Subcutaneous abdominal adipose tissue (tissue), 5 donors: ENCODE measurements around the gene IL17C.

ENCODE experiments used
- H3K27ac ChIP-seq: one replicate; pipeline ENCODE4 v1.7.0; 2013; ENCODE audit warnings: low read depth, mild to moderate bottlenecking, inconsistent platforms, low read length, moderate library complexity
- H3K27me3 ChIP-seq, 5 donors: one replicate each; pipeline ENCODE4 v1.7.0; 2013; ENCODE audit warnings: low read length in 5 of 5, inconsistent platforms in 1 of 5; ENCODE audit not compliant: control insufficient read depth in 5 of 5, insufficient read depth in 4 of 5
- H3K36me3 ChIP-seq, 5 donors: one replicate each; pipeline ENCODE4 v1.7.0; 2013; ENCODE audit warnings: low read length in 5 of 5; ENCODE audit not compliant: control insufficient read depth in 5 of 5, insufficient read depth in 5 of 5
- H3K4me1 ChIP-seq, 5 donors: one replicate each; pipeline ENCODE4 v1.7.0; 2013; ENCODE audit warnings: low read length in 5 of 5, mild to moderate bottlenecking in 3 of 5, moderate library complexity in 1 of 5; ENCODE audit not compliant: control insufficient read depth in 5 of 5, insufficient read depth in 5 of 5
- H3K4me3 ChIP-seq, 5 donors: one replicate each; pipeline ENCODE4 v1.7.0; 2013; ENCODE audit warnings: low read length in 5 of 5, low read depth in 1 of 5
- H3K9ac ChIP-seq, 5 donors: one replicate each; pipeline ENCODE4 v1.7.0; 2013; ENCODE audit warnings: low read length in 5 of 5, mild to moderate bottlenecking in 4 of 5, moderate library complexity in 3 of 5
- H3K9me3 ChIP-seq, 5 donors: one replicate each; pipeline ENCODE4 v1.7.0; 2013; ENCODE audit warnings: low read length in 5 of 5; ENCODE audit not compliant: control insufficient read depth in 5 of 5
- donor health status: healthy.
- donor health status: healthy.
- donor health status: healthy.
- donor health status: healthy.
- donor health status: healthy.

The IL17C gene

DNA sequence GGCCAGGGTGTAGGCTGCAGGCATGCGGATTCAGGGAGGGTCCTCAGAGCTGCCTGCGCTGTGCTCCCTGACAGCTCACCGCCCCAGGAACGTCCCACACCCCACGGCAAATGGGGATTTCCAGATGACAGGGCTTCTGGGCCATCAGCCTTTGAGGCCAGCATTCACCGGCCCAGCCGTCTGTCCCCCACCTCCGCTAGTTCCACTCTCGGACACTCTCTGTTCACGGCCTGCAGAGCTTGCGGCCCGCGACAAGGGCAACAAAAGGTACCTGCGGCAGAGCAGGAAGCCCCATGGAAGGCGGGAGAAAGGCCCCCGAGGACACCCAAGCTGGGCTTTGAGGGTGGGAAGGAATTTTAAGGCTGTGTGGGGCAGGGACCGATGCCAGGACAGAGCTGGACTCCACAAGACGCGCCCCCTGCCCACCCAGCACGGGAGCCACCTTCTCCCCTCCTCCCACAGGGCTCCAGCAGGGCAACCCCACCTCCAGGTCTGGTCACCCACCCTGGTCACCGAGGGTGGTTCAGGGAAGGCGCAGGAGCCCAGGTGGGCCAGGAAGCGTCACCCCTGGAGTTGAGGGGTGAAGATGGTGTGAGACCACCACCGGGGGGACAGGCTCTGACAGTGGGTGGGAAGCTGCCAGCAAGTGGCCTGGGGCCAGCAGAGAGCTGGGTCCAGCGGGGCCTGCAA lies 18.1 kb downstream of the IL17C start:
- Histone ChIP-seq H3K27me3 (no peaks in the 10 kb centered on the region), H3K36me3 (peaks cover 0 to 52% (median 37%) of the 10 kb centered on the region in 5 donors), H3K4me1 (peaks cover 0 to 7% (median 4%) of the 10 kb centered on the region in 5 donors)

DNA sequence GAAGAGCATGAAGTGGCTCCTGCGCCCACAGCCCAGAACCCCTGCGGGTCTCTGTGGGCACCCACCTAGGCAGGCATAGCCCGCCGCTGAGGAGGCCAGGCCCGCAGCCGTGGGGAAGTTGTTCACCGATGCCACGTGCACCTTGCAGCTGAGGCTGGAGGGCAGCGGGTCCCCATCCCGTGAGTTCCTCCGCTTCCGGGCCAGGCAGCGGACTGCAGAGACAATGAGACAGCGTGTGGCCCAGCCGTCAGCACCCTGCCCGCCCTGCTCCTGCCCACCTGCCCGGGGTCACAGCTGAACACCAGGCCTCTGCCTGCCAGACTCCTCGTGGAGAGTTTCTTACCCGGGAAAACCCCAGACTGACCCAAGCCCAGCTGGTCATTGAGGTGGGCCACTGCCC lies 19.0 kb downstream of the IL17C start:
- Histone ChIP-seq H3K27me3 (no peaks in the 10 kb centered on the region), H3K4me1 (peaks cover 1 to 11% (median 7%) of the 10 kb centered on the region in 5 donors), H3K9me3 (no peaks in the 10 kb centered on the region), H3K27ac (no peak overlapping the region), H3K4me3 (no peak overlapping the region), H3K36me3 (peaks cover 0 to 50% (median 37%) of the 10 kb centered on the region in 5 donors), H3K9ac (no peak overlapping the region)

More for the DNA sequence above, 18.1 kb downstream of the IL17C start:
- Histone ChIP-seq H3K4me3 (no peak overlapping the region), H3K9me3 (no peaks in the 10 kb centered on the region), H3K9ac (no peak overlapping the region), H3K27ac (no peak overlapping the region)

DNA sequence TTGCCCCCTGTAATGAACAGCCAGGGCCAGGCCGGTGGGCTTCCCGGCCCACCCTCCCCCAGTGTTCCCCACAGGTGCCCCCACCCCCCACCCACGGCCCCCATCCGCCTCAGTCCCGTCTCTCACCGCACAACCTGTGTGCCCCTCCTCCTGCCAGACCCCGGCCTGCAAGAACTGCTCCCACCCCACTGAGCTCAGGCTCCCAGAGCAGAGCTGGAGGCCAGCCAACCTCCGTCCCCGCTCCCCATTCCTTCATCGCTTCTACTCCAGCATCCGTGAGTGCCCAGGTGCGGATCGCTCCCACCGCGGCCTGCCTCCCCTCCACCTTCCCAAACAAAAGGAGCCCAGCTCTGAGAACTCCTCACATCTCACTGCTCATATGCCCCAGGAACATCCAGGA lies 20.3 kb downstream of the IL17C start:
- Histone ChIP-seq H3K27me3 (no peaks in the 10 kb centered on the region), H3K4me1 (peaks cover 1 to 18% (median 12%) of the 10 kb centered on the region in 5 donors), H3K36me3 (peaks cover 0 to 44% (median 34%) of the 10 kb centered on the region in 5 donors), H3K9ac (no peak overlapping the region), H3K27ac (no peak overlapping the region), H3K4me3 (no peak overlapping the region), H3K9me3 (no peaks in the 10 kb centered on the region)

DNA sequence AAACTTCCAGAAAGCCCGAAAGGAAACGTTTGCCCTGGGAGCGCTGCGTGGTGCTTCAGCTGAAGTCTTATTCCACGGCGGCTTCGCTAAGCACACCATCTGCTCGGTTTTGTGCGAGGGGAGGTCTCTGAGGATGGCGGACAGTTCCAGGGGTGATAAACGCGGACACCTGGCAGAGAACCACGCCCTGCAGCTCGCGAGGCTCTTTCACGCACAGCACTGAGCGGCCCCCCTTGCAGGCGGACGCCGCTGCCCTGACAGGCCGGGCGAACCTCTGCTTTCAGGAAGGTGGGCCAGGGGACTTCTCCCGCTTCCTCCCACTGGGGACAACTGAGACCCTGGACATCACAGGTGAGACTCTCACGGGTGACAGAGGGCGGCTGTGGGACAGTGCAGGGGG lies 20.8 kb downstream of the IL17C start:
- Histone ChIP-seq H3K27ac (no peak overlapping the region), H3K9ac (no peak overlapping the region), H3K9me3 (no peaks in the 10 kb centered on the region), H3K4me1 (peaks cover 1 to 22% (median 17%) of the 10 kb centered on the region in 5 donors), H3K27me3 (no peaks in the 10 kb centered on the region), H3K36me3 (peaks cover 0 to 40% (median 33%) of the 10 kb centered on the region in 5 donors), H3K4me3 (no peak overlapping the region)

DNA sequence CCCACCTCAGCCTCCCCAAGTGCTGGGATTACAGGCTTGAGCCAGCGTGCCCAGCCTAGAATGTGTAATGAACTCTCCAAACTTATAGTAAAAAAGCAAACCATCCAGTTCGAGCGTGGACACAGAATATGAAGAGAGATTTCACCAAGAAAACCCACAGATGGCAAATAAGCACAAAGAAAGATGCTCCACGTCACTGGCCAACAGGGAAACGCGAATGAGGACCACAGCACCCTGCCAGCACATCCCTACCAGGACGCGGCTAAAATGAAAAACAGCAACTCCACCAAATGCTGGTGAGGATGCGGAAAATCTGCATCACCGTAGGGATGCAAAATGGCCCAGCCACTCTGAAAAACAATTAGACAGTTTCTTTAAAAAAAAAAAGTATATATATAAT lies 23.1 kb downstream of the IL17C start:
- H3K27me3 ChIP-seq = no peaks in the 10 kb centered on the region
- H3K4me1 ChIP-seq = peaks cover 1 to 36% (median 25%) of the 10 kb centered on the region in 5 donors
- peaks cover 0 to 19% (median 13%) of the 10 kb centered on the region in 5 donors for H3K36me3 ChIP-seq
- peak overlapping the region in 1 of 5 donors; percentile 2 for H3K9ac ChIP-seq
- no peak overlapping the region for H3K27ac ChIP-seq
- H3K4me3 ChIP-seq = no peak overlapping the region
- H3K9me3 ChIP-seq = no peaks in the 10 kb centered on the region

DNA sequence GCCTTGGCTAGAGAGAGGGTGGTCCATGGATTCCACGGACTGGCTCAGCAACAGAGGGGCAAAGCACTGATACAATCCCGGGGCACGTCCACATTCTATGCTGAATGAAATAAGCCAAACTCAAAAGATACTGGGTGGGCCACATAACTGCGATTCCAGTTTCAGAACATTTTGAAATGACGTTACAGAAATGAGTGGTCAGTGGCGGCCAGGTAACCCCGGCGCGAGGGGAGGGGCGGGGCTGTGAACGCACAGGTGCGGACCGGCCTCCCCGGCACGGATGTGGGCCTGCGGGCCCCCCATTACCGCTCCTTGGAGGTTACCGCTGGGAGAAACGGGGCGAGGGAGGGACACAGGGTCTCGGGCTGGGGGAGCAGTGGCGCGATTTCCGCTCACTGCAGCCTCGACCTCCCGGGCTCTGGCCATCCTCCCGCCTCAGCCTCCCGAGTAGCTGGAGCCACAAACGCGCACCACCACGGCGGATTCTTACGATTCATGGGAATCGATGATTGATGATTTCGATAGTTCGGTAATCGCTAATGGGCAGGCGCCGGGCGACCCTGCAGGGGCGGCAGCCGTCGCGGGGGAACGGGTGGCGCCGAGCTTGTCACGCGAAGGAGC lies 24.0 kb downstream of the IL17C start:
- Histone ChIP-seq H3K9me3 (no peaks in the 10 kb centered on the region), H3K9ac (peak overlapping the region in 4 of 5 donors; percentile 70 to 81 (median 76)), H3K27ac (peak overlapping the region; percentile 23), H3K27me3 (no peaks in the 10 kb centered on the region), H3K4me3 (peak overlapping the region; percentile 53 to 87 (median 81)), H3K36me3 (peaks cover 0 to 11% (median 8%) of the 10 kb centered on the region in 5 donors), H3K4me1 (peaks cover 1 to 36% (median 25%) of the 10 kb centered on the region in 5 donors)

DNA sequence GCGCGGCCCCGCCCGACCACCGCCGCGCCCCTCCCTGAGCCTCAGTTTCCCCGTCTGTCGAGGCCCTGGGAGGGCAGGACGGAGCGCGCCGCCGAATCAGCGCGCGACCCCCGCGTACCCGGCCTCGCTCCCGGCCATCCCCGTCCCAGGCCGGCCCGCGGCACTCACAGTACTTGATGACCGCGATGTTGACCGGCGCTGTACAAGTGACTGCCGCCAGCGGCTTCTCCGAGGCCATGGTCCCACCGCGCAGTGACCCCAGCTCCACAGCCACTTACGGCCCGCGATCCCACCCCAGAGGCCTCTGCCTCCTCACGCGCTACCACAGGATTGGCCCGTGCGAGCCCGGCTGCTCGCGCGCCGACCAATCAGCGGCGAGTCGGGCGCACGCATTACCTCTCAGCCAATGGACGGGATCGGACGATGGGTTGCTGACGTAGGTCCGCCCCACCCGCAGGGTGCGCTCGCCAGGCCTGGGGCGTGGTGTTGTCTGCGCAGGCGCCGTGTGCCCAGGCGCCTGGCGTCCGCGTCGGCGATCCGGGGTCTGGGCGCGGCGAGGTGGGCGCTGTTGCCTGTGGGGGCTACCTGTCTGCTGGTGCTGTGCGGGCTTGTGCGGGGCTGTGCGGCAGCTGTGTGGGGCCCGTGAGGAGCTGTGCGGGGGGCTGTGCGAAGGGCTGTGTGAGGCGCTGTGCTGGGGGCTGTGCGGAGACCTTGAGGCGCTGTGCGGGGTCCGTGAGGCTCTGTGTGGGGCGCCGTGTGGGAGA lies 24.7 kb downstream of the IL17C start, which contains the start of gene MVD:
Gene MVD, minus strand, starts transcription at position 249 of the 764 bp plus-strand sequence. Its CDS starts 11 bp downstream, at position 238.
- peak within 1 kb of the TSS; percentile 53 to 88 (median 86) for H3K4me3 ChIP-seq
- no peaks in the 10 kb centered on the region for H3K9me3 ChIP-seq
- peaks cover 0 to 4% (median 3%) of the 10 kb centered on the region in 5 donors for H3K36me3 ChIP-seq
- no peaks in the 10 kb centered on the region for H3K27me3 ChIP-seq
- peak within 1 kb of the TSS in 4 of 5 donors; percentile 74 to 86 (median 80) for H3K9ac ChIP-seq
- peak within 1 kb of the TSS; percentile 79 for H3K27ac ChIP-seq
- peaks cover 1 to 40% (median 29%) of the 10 kb centered on the region in 5 donors for H3K4me1 ChIP-seq

DNA sequence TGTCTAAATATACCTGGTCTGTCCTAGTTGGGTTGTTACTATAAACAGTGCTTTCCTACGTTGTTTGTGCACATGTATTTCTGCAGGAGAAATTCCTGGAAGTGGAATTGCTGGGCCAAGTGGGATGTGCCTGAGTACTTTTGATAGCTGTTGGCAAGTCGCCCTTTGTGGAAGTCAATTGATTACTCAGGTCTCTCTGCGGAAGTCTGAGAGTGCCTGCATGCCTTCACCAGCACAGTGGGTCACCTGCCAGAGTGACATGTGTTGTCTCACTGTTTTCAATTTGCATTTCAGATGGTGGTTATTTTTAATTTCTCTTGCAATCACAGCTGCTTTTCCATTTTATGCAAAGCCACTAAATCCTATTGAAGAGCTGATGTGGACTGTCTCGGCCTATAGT lies 26.8 kb downstream of the IL17C start:
- H3K4me3 ChIP-seq = no peak overlapping the region
- H3K9me3 ChIP-seq = no peaks in the 10 kb centered on the region
- no peaks in the 10 kb centered on the region for H3K27me3 ChIP-seq
- no peaks in the 10 kb centered on the region for H3K36me3 ChIP-seq
- no peak overlapping the region for H3K9ac ChIP-seq
- peaks cover 5 to 41% (median 31%) of the 10 kb centered on the region in 5 donors for H3K4me1 ChIP-seq
- H3K27ac ChIP-seq = peak overlapping the region; percentile 10

DNA sequence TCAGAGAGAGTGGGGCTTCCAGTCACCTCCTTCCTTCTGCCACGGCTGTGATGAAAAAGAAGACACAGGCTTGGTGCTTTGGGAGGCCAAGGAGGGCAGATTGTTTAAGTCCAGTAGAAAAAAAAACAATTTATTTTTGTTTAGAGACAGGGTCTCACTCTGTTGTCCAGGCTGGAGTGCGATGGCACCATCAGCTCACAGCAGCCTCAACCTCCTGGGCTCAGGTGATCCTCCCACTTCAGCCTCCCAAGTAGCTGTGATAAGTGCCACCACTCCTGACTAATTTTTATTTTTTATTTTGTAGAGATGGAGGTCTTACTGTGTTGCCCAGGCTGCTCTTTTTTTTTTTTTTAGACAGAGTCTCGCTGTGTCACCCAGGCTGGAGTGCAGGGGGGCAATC lies 27.2 kb downstream of the IL17C start:
- H3K9me3 ChIP-seq = no peaks in the 10 kb centered on the region
- peak overlapping the region; percentile 10 for H3K27ac ChIP-seq
- H3K36me3 ChIP-seq = no peaks in the 10 kb centered on the region

More for the DNA sequence above, 27.2 kb downstream of the IL17C start:
- Histone ChIP-seq H3K9ac (no peak overlapping the region), H3K27me3 (no peaks in the 10 kb centered on the region), H3K4me3 (no peak overlapping the region), H3K4me1 (peaks cover 5 to 41% (median 32%) of the 10 kb centered on the region in 5 donors)
